Measurements from ENCODE around the gene EPM2AIP1. TPM values are rescaled to one million over a fixed set of nuclear protein-coding genes. Genes with fewer than 3 reads are reported as not detected.

The EPM2AIP1 gene
- total and polyA plus RNA-seq, 9 of the 15 experiments (the other 6 are each of a cell fraction or from before 2014, with no cell fraction given), result 6.7 to 44.8 (median 25.2) TPM

- TF ChIP-seq ID3 (CRISPR knock-in tag; IDR thresholded peaks at IDR 0.05), result no peak
- peak; percentile 85; the same call in 1 of the 2 replicates for TF ChIP-seq ID3 (tag; IDR thresholded peaks at IDR 0.05)
- TF ChIP-seq ZBTB1 (CRISPR knock-in tag; IDR thresholded peaks at IDR 0.05; ENCODE audit: borderline replicate concordance, low read depth), result peak; percentile 39; the same call in 1 of the 2 replicates
- TF ChIP-seq CTCFL (IDR thresholded peaks at IDR 0.05; ENCODE audit: borderline replicate concordance, insufficient read depth, low read depth, low read length, poor library complexity, severe bottlenecking), result no peak
- TF ChIP-seq POLR3G (IDR thresholded peaks at IDR 0.05; ENCODE audit: extremely low read depth, insufficient read length, insufficient replicate concordance), result no peak
- peak; percentile 90 for TF ChIP-seq MGA (IDR thresholded peaks at IDR 0.05)
- TF ChIP-seq E2F5 (CRISPR knock-in tag; IDR thresholded peaks at IDR 0.05), result 0 out of 2 replicates have a peak, but pooled peaks have one; percentile 73
Measured at GRCh38 chr3:36993326-36994283, 674 bp upstream of the EPM2AIP1 start, which contains the start of gene MLH1 (continued).
